GM20000 (cell line): ENCODE measurements around the gene IL7R.
A peak's percentile ranks its signal among the peaks of the same experiment; 100 is the strongest.

Source experiments
- DNase-seq: peaks from one replicate; pipeline ENCODE4 v3.0.0; 2012; ENCODE audit warnings: low spot score
- CTCF ChIP-seq: IDR thresholded peaks from 2 replicates; pipeline ENCODE4 v1.5.1; 2012; ENCODE audit warnings: mild to moderate bottlenecking, control low read depth; ENCODE audit errors: extremely low read depth, missing control alignments

The IL7R gene

GRCh38 chr5:35921930-35922329 lies 65.2 kb downstream of the IL7R start:
- no peak for TF ChIP-seq CTCF
- DNase-seq: no peak

- TF ChIP-seq CTCF: no peak
Observed at GRCh38 chr5:35922468-35922867, 65.8 kb downstream of the IL7R start.

GRCh38 chr5:35924122-35924949 lies 67.6 kb downstream of the IL7R start:
- no peak for DNase-seq
- TF ChIP-seq CTCF: no peak

More at GRCh38 chr5:35922468-35922867, 65.8 kb downstream of the IL7R start:
- no peak for DNase-seq

- peak; percentile 63 for DNase-seq
- peak; percentile 72 for TF ChIP-seq CTCF
Observed at GRCh38 chr5:35924950-35925722, 68.4 kb downstream of the IL7R start.

- DNase-seq: peak; percentile 62
Observed at GRCh38 chr5:35926389-35927051, 69.8 kb downstream of the IL7R start.

More at GRCh38 chr5:35926389-35927051, 69.8 kb downstream of the IL7R start:
- peak; percentile 86 for TF ChIP-seq CTCF
